HG02642 (cell line): ENCODE results near the gene EGFL8.

ENCODE experiments used
- ATAC-seq: cut with Tn5 transposase; IDR thresholded peaks from one replicate; pipeline ENCODE4 v1.9.1; 2021; ENCODE audit warnings: mild to moderate bottlenecking; ENCODE audit not compliant: unreplicated experiment, poor library complexity

The EGFL8 gene

GRCh38 chr6:32216285-32216684, 51.9 kb downstream of the EGFL8 start:
- no peak for ATAC-seq

- ATAC-seq = no peak
These were observed 52.6 kb downstream of the EGFL8 start for GRCh38 chr6:32216998-32217397.
